HG02938 (cell line): ENCODE measurements around the gene QSER1.

Source experiments
- ATAC-seq: cut with Tn5 transposase; IDR thresholded peaks from one replicate; pipeline ENCODE4 v1.9.1; 2021; ENCODE audit warnings: mild to moderate bottlenecking, moderate library complexity; ENCODE audit not compliant: unreplicated experiment

QSER1 gene

GRCh38 chr11:32890843-32891656, 1.6 kb upstream of the QSER1 start:
- ATAC-seq, result no peak

- ATAC-seq, result no peak
Measured at GRCh38 chr11:32891657-32892354, 805 bp upstream of the QSER1 start.

- ATAC-seq, result no peak
Measured at GRCh38 chr11:32893093-32893342, 407 bp downstream of the QSER1 start.

- ATAC-seq, result peak; percentile 29
Measured at GRCh38 chr11:32893343-32894148, 935 bp downstream of the QSER1 start.

- no peak for ATAC-seq
Measured at GRCh38 chr11:32894149-32894827, 1.7 kb downstream of the QSER1 start.

GRCh38 chr11:32894921-32895320, 2.3 kb downstream of the QSER1 start:
- no peak for ATAC-seq

- no peak for ATAC-seq
Measured at GRCh38 chr11:32895471-32895870, 2.9 kb downstream of the QSER1 start.

GRCh38 chr11:32897103-32897502, 4.5 kb downstream of the QSER1 start:
- no peak for ATAC-seq

- ATAC-seq, result no peak
Measured at GRCh38 chr11:32899438-32899837, 6.8 kb downstream of the QSER1 start.

GRCh38 chr11:32902089-32902665, 9.6 kb downstream of the QSER1 start:
- no peak for ATAC-seq

- ATAC-seq, result no peak
Measured at GRCh38 chr11:32905028-32905667, 12.5 kb downstream of the QSER1 start.

- no peak for ATAC-seq
Measured at GRCh38 chr11:32908619-32909018, 16.0 kb downstream of the QSER1 start.

GRCh38 chr11:32911413-32911812, 18.8 kb downstream of the QSER1 start:
- no peak for ATAC-seq

GRCh38 chr11:32913445-32913844, 20.8 kb downstream of the QSER1 start:
- no peak for ATAC-seq

- no peak for ATAC-seq
Measured at GRCh38 chr11:32916361-32916760, 23.8 kb downstream of the QSER1 start.

- ATAC-seq, result no peak
Measured at GRCh38 chr11:32916994-32917393, 24.4 kb downstream of the QSER1 start.

GRCh38 chr11:32918427-32918826, 25.8 kb downstream of the QSER1 start:
- ATAC-seq, result no peak

GRCh38 chr11:32919338-32919737, 26.7 kb downstream of the QSER1 start:
- no peak for ATAC-seq

- no peak for ATAC-seq
Measured at GRCh38 chr11:32920570-32920969, 28.0 kb downstream of the QSER1 start.

- ATAC-seq, result no peak
Measured at GRCh38 chr11:32921204-32921603, 28.6 kb downstream of the QSER1 start.
